ENCODE results near the gene LPCAT3.
"Not testable (repeated sequence)": the region's sequence is repeated elsewhere in the genome, so short reads cannot be mapped to it uniquely, and the experiment has no call there.

Gene LPCAT3

DNA sequence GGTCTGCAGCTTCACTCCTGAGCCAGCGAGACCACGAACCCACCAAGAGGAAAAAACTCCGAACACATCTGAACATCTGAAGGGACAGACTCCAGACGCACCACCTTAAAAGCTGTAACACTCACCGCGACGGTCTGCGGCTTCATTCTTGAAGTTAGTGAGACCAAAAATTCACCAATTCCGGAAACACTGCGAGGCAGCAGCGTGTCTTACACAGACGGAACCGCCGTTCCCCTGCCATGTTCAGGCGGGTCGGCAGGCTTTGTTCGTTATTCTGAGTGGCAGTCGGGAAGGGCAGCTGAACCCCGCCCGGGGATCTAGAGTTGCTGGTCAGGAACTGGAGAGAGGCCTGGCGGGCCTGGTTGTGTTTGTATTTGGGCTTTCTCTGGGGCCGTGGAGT, 20.3 kb upstream of the LPCAT3 start:
- Histone ChIP-seq H3K27ac (no peak overlapping the region), H3K9ac (no peak overlapping the region), H3K36me3 (ENCODE audit: control insufficient read depth, insufficient read depth, low read length) (no peaks in the 10 kb centered on the region), H3K4me2 (ENCODE audit: low read length) (no peak overlapping the region), H3K79me2 (no peaks in the 10 kb centered on the region), H3K4me1 (no peaks in the 10 kb centered on the region), H3K9me3 (ENCODE audit: control insufficient read depth, low read length) (no peaks in the 10 kb centered on the region), H3K4me3 (ENCODE audit: low read depth, low read length) (no peak overlapping the region), H3K27me3 (ENCODE audit: control insufficient read depth, insufficient read depth, low read length) (no peaks in the 10 kb centered on the region), H2AFZ (no peak overlapping the region)
- TF ChIP-seq, protein P1, sequence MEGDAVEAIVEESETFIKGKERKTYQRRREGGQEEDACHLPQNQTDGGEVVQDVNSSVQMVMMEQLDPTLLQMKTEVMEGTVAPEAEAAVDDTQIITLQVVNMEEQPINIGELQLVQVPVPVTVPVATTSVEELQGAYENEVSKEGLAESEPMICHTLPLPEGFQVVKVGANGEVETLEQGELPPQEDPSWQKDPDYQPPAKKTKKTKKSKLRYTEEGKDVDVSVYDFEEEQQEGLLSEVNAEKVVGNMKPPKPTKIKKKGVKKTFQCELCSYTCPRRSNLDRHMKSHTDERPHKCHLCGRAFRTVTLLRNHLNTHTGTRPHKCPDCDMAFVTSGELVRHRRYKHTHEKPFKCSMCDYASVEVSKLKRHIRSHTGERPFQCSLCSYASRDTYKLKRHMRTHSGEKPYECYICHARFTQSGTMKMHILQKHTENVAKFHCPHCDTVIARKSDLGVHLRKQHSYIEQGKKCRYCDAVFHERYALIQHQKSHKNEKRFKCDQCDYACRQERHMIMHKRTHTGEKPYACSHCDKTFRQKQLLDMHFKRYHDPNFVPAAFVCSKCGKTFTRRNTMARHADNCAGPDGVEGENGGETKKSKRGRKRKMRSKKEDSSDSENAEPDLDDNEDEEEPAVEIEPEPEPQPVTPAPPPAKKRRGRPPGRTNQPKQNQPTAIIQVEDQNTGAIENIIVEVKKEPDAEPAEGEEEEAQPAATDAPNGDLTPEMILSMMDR (IDR thresholded peaks at IDR 0.05), result no peak

DNA sequence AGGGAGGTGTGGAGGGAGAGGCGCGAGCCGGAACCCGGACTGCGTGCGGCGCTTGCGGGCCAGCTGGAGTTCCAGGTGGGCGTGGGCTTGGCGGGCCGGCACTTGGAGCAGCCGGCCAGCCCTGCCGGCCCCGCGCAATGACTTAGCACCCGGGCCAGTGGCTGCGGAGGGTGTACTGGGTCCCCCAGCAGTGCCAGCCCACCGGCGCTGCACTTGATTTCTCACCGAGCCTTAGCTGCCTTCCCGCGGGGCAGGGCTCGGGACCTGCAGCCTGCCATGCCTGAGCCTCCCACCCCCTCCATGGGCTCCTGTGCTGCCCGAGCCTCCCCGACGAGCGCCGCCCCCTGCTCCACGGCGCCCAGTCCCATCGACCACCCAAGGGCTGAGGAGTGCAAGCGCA, 19.1 kb upstream of the LPCAT3 start:
- not testable (repeated sequence) for H3K9me3 ChIP-seq (ENCODE audit: control insufficient read depth, low read length); H3K27ac ChIP-seq; H3K4me1 ChIP-seq; H3K79me2 ChIP-seq; H2AFZ ChIP-seq; H3K36me3 ChIP-seq (ENCODE audit: control insufficient read depth, insufficient read depth, low read length); H3K27me3 ChIP-seq (ENCODE audit: control insufficient read depth, insufficient read depth, low read length); H3K4me3 ChIP-seq (ENCODE audit: low read depth, low read length); H3K4me2 ChIP-seq (ENCODE audit: low read length); H3K9ac ChIP-seq

DNA sequence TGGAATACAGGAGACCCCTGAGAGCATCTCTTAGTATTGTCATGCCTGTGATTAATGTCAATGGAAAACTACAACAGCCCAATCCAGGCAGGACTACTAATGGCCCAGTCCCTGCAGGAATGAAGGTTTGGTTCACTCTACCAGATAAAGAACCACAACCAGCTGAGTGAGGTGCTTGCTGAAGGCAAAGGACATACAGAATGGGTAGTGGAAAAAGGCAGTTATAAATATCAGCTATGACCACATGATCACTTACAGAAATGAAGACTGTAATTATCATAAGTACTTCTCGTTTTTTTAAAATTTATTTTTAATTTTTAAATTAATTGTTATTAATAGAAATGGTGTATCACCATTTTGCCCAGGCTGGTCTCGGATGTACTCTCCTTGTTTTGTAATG, 17.2 kb upstream of the LPCAT3 start:
- H3K4me1 ChIP-seq, result no peaks in the 10 kb centered on the region
- no peaks in the 10 kb centered on the region for H3K36me3 ChIP-seq (ENCODE audit: control insufficient read depth, insufficient read depth, low read length)
- no peak overlapping the region for H3K9ac ChIP-seq
- H3K4me2 ChIP-seq (ENCODE audit: low read length), result no peak overlapping the region
- H2AFZ ChIP-seq, result no peak overlapping the region
- H3K27me3 ChIP-seq (ENCODE audit: control insufficient read depth, insufficient read depth, low read length), result no peaks in the 10 kb centered on the region
- no peaks in the 10 kb centered on the region for H3K79me2 ChIP-seq
- no peak overlapping the region for H3K27ac ChIP-seq
- no peaks in the 10 kb centered on the region for H3K9me3 ChIP-seq (ENCODE audit: control insufficient read depth, low read length)
- H3K4me3 ChIP-seq (ENCODE audit: low read depth, low read length), result no peak overlapping the region
- TF ChIP-seq, protein P1 (IDR thresholded peaks at IDR 0.05), result no peak

DNA sequence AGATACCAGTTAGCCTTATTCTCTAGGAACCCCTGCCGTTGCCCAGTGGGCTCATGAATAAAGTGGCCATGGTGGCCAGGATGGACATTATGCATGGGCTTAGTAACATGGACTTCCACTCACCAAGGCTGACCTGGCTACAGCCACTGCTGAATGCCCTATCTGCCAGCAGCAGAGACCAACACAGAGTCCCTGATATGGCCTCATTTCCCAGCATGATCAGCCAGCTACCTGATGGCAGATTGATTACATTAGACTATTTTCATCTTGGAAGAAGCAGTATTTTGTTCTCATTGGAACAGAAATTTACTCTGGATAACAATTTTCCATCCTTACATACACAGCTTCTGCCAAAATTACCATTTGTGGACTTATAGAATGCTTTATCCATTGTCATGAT, 16.2 kb upstream of the LPCAT3 start:
- Histone ChIP-seq H3K9me3 (ENCODE audit: control insufficient read depth, low read length) (no peaks in the 10 kb centered on the region), H3K4me1 (no peaks in the 10 kb centered on the region), H3K4me3 (ENCODE audit: low read depth, low read length) (no peak overlapping the region)

DNA sequence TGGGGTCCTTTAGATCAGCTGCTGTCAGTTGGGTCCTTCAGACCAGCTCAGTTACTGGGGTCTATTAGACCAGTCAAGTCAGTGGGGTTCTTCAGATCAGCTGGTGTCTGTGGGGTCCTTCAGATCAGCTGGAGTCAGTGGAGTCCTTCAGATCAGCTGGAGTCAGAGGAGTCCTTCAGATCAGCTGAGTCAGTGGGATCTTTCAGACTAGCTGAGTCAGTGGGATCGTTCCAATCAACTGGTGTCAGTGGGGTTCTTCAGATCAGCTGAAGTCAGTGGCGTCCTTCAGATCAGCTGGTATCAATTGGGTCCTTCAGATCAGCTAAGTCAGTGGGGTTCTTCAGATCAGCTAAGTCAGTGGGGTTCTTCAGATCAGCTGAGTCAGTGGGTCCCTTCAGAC, 14.7 kb upstream of the LPCAT3 start:
- Histone ChIP-seq H3K9ac (no peak overlapping the region), H3K36me3 (ENCODE audit: control insufficient read depth, insufficient read depth, low read length) (no peaks in the 10 kb centered on the region), H3K9me3 (ENCODE audit: control insufficient read depth, low read length) (no peaks in the 10 kb centered on the region), H3K79me2 (no peaks in the 10 kb centered on the region), H3K4me3 (ENCODE audit: low read depth, low read length) (no peak overlapping the region), H3K4me2 (ENCODE audit: low read length) (no peak overlapping the region), H3K27ac (no peak overlapping the region), H2AFZ (no peak overlapping the region), H3K4me1 (no peaks in the 10 kb centered on the region), H3K27me3 (ENCODE audit: control insufficient read depth, insufficient read depth, low read length) (no peaks in the 10 kb centered on the region)
- TF ChIP-seq, protein P1 (IDR thresholded peaks at IDR 0.05), result no peak

More for the DNA sequence above, 16.2 kb upstream of the LPCAT3 start:
- Histone ChIP-seq H3K79me2 (no peaks in the 10 kb centered on the region), H3K9ac (no peak overlapping the region), H3K36me3 (ENCODE audit: control insufficient read depth, insufficient read depth, low read length) (no peaks in the 10 kb centered on the region), H3K4me2 (ENCODE audit: low read length) (no peak overlapping the region), H2AFZ (no peak overlapping the region), H3K27ac (no peak overlapping the region), H3K27me3 (ENCODE audit: control insufficient read depth, insufficient read depth, low read length) (no peaks in the 10 kb centered on the region)
- TF ChIP-seq, protein P1 (IDR thresholded peaks at IDR 0.05), result no peak
